Measurements from ENCODE around the gene ZNF593OS. TPM values are rescaled to one million over a fixed set of nuclear protein-coding genes. Genes with fewer than 3 reads are reported as not detected.

Gene ZNF593OS
- polyA plus RNA-seq, 1 donor from 2014 or later: not detected

GRCh38 chr1:26164861-26165842 lies 6.5 kb downstream of the ZNF593OS start:
- peaks cover 23% of the 10 kb centered on the region for H3K27me3 ChIP-seq (ENCODE audit: insufficient read depth, low read depth, low read length)
- H3K36me3 ChIP-seq (ENCODE audit: insufficient read depth, low read length): no peaks in the 10 kb centered on the region
- no peak overlapping the region for H3K4me2 ChIP-seq (ENCODE audit: low read length)
- H4K20me1 ChIP-seq (ENCODE audit: insufficient read depth): no peaks in the 10 kb centered on the region
- H3K79me2 ChIP-seq (replicated peaks; ENCODE audit: insufficient read depth, low read length): no peaks in the 10 kb centered on the region
- H3K9ac ChIP-seq (ENCODE audit: low read length): peak overlapping the region; percentile 67
- H3F3A ChIP-seq (ENCODE audit: insufficient read depth, low read length, poor library complexity, severe bottlenecking): no peaks in the 10 kb centered on the region
- TF ChIP-seq POLR2AphosphoS5 (IDR thresholded peaks at IDR 0.05) (no peak), MXI1 (conservative IDR thresholded peaks at IDR 0.05; ENCODE audit: poor library complexity, severe bottlenecking) (no peak), SMC3 (conservative IDR thresholded peaks at IDR 0.05; ENCODE audit: poor library complexity) (no peak), TAF1 (IDR thresholded peaks at IDR 0.05; ENCODE audit: low read depth) (no peak), EP300 (conservative IDR thresholded peaks at IDR 0.05; ENCODE audit: poor library complexity, severe bottlenecking) (no peak), RAD21 (conservative IDR thresholded peaks at IDR 0.05) (no peak)
- H2AFZ ChIP-seq (ENCODE audit: low read depth, low read length): peak overlapping the region; percentile 51
- peak overlapping the region; percentile 61 for H3K4me3 ChIP-seq (ENCODE audit: low read length)
- H3K9me3 ChIP-seq (ENCODE audit: low read length): no peaks in the 10 kb centered on the region
- H3K9me2 ChIP-seq (ENCODE audit: insufficient read depth, low read length): no peaks in the 10 kb centered on the region
- no peak overlapping the region for H3K27ac ChIP-seq (ENCODE audit: low read length)

- no peak overlapping the region for H3K4me2 ChIP-seq (ENCODE audit: low read length)
- no peaks in the 10 kb centered on the region for H4K20me1 ChIP-seq (ENCODE audit: insufficient read depth)
- H3K27me3 ChIP-seq (ENCODE audit: insufficient read depth, low read depth, low read length): peaks cover 23% of the 10 kb centered on the region
- H3K9ac ChIP-seq (ENCODE audit: low read length): peak overlapping the region; percentile 67
- H3K27ac ChIP-seq (ENCODE audit: low read length): no peak overlapping the region
- no peaks in the 10 kb centered on the region for H3K79me2 ChIP-seq (replicated peaks; ENCODE audit: insufficient read depth, low read length)
- H3F3A ChIP-seq (ENCODE audit: insufficient read depth, low read length, poor library complexity, severe bottlenecking): no peaks in the 10 kb centered on the region
- no peaks in the 10 kb centered on the region for H3K36me3 ChIP-seq (ENCODE audit: insufficient read depth, low read length)
- peak overlapping the region; percentile 61 for H3K4me3 ChIP-seq (ENCODE audit: low read length)
- H2AFZ ChIP-seq (ENCODE audit: low read depth, low read length): peak overlapping the region; percentile 51
- H3K9me3 ChIP-seq (ENCODE audit: low read length): no peaks in the 10 kb centered on the region
- no peak for TF ChIP-seq REST (IDR thresholded peaks at IDR 0.05; ENCODE audit: borderline replicate concordance)
- TF ChIP-seq EP300 (conservative IDR thresholded peaks at IDR 0.05; ENCODE audit: poor library complexity, severe bottlenecking): no peak
- no peak for TF ChIP-seq MXI1 (conservative IDR thresholded peaks at IDR 0.05; ENCODE audit: poor library complexity, severe bottlenecking)
- peak; percentile 79 for TF ChIP-seq SMC3 (conservative IDR thresholded peaks at IDR 0.05; ENCODE audit: poor library complexity)
- TF ChIP-seq CTCF (IDR thresholded peaks at IDR 0.05; ENCODE audit: poor library complexity, severe bottlenecking): peak; percentile 89
- no peak for TF ChIP-seq EZH2 (IDR thresholded peaks at IDR 0.05; ENCODE audit: borderline replicate concordance, insufficient read depth, low read length, poor library complexity, severe bottlenecking)
- TF ChIP-seq TAF1 (IDR thresholded peaks at IDR 0.05; ENCODE audit: low read depth): no peak
- TF ChIP-seq POLR2AphosphoS5 (IDR thresholded peaks at IDR 0.05): peak; percentile 7
- TF ChIP-seq RAD21 (conservative IDR thresholded peaks at IDR 0.05): peak; percentile 65
- no peaks in the 10 kb centered on the region for H3K9me2 ChIP-seq (ENCODE audit: insufficient read depth, low read length)
Measured at GRCh38 chr1:26164036-26164860, 7.4 kb downstream of the ZNF593OS start.

All from neural cell (in vitro differentiated cells).